ENCODE measurements around the gene NEK1. TPM values are rescaled to one million over a fixed set of nuclear protein-coding genes. Genes with fewer than 3 reads are reported as not detected.

NEK1 gene
- total and polyA plus RNA-seq, 2 of the 4 experiments (the other 2 are of a cell fraction), result 3.3 to 3.9 TPM

DNA sequence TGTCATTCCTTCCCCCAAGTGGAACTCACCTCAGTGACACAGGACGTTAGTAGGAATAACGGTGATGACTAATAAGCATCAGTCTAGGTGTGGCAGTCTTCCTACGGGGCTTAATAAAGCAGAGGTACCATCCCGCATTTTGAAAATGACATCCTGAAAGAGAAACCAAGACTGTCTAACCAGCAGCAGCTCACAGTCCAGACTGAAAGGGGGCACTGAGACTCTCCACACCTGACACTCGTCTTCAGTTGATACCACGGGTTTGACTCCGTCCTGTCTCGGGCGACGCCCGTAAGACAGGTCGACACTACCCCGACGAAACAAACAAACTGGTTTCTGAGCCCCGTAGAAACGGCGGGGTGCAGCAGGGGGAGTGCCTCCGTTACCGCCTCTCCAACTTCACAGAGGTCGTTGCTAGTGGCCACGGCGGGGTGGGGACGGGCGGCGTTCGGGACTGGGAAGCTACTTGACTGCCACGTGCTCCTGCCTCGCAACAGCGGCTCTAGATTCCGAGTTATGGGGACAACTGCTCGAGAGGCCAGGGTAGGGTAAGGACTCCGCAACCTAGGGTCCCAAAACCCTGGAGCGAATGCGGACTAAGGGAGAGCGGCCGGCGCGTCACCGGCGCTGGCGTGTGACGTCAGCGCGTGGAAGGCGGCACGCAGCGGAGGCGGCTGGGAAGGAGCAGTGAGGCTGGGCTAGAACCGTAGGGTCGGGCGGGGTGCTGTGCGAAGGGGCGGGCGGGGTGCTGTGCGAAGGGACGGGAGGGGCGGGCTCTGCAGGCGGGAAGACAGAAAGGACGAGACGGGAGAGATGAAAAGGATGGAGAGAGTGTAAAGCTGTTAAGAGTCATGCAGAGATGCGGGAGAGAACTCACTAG is at the start of gene NEK1 (continued):
- no peak for TF ChIP-seq FOS (IDR thresholded peaks at IDR 0.05; ENCODE audit: low read depth, low read length)

GRCh38 chr4:169661761-169662160 is 49.4 kb upstream of the NEK1 start:
- no peak overlapping the region for H2BK120ac ChIP-seq (ENCODE audit: low read depth, low read length)
- H3K79me1 ChIP-seq (ENCODE audit: low read depth in 1 of 2, low read length in 2 of 2), result peaks cover 0 to 8% of the 10 kb centered on the region in 2 experiments; a peak in 2 of 4 replicates
- no peak for ATAC-seq (ENCODE audit: low read depth)
- no CpG with 5 or more reads among the region's 1 CpG for WGBS, 2 experiments (ENCODE audit: extremely low coverage in 2 of 2, insufficient read length in 1 of 2)
- no peaks in the 10 kb centered on the region for H4K20me1 ChIP-seq (ENCODE audit: insufficient read depth, low read length)
- in situ Hi-C loops (cut with MboI; ENCODE audit: low sequenced_read_pairs), result no loop called here
- H2AFZ ChIP-seq (replicated peaks; ENCODE audit: low read length, poor library complexity), result no peak overlapping the region
- POLR2A ChIA-PET (ENCODE audit: unreplicated experiment), result no interaction called here
- CTCF ChIA-PET, result no interaction called here
- H3K27me3 ChIP-seq (ENCODE audit: control insufficient read depth, insufficient read depth, low read length), result no peaks in the 10 kb centered on the region
- no peak overlapping the region for H2BK15ac ChIP-seq (ENCODE audit: low read depth, low read length)
- H3K4me1 ChIP-seq (ENCODE audit: control insufficient read depth, insufficient read depth, low read length), result 0 out of 2 replicates have a peak, but pooled peaks cover 2% of the 10 kb centered on the region
- no peaks in the 10 kb centered on the region for H3K9me3 ChIP-seq (ENCODE audit: control insufficient read depth, insufficient read depth, low read length)
- no TSS peak for BruUV-seq (replicated peaks)
- H3K23ac ChIP-seq (ENCODE audit: low read depth, low read length), result no peak overlapping the region
- no peak overlapping the region for H4K8ac ChIP-seq (ENCODE audit: low read depth in 2 of 2, low read length in 2 of 2)
- no peak overlapping the region for H4K91ac ChIP-seq (ENCODE audit: insufficient read depth, low read depth, low read length)
- no peak overlapping the region for H3K27ac ChIP-seq (ENCODE audit: insufficient read depth, low read length)
- no peak for DNase-seq
- dilution Hi-C loops (cut with HindIII; ENCODE audit: low sequenced_read_pairs, unreplicated experiment), result no loop called here
- no peak overlapping the region for H2BK20ac ChIP-seq (ENCODE audit: low read depth, low read length)
- H3K14ac ChIP-seq (replicated peaks; ENCODE audit: low read depth, low read length), result no peak overlapping the region
- H2AK9ac ChIP-seq (replicated peaks; ENCODE audit: low read depth, low read length, poor library complexity), result no peak overlapping the region
- no peak overlapping the region for H3K4ac ChIP-seq (ENCODE audit: low read depth, low read length)
- no peak overlapping the region for H2BK5ac ChIP-seq (ENCODE audit: low read depth, low read length, poor library complexity, severe bottlenecking)
- no peak overlapping the region for H2AK5ac ChIP-seq (ENCODE audit: low read depth, low read length)
- no peak overlapping the region for H3K56ac ChIP-seq (ENCODE audit: extremely low read depth, insufficient read depth, low read length)
- no peak overlapping the region for H3K18ac ChIP-seq (ENCODE audit: low read depth, low read length)
- no peak overlapping the region for H3K4me3 ChIP-seq (ENCODE audit: insufficient read depth, low read depth, low read length)
- no peak overlapping the region for H4K5ac ChIP-seq (ENCODE audit: low read depth, low read length)
- H3K36me3 ChIP-seq (ENCODE audit: control insufficient read depth, insufficient read depth, low read length), result no peaks in the 10 kb centered on the region
- no peaks in the 10 kb centered on the region for H3K9me1 ChIP-seq (ENCODE audit: insufficient read depth, low read length)
- intact Hi-C loops (cut with micrococcal nuclease), result no loop called here
- no peak overlapping the region for H3K4me2 ChIP-seq (ENCODE audit: low read depth, low read length)
- no peak overlapping the region for H3K9ac ChIP-seq (ENCODE audit: low read depth, low read length)
- no peak for TF ChIP-seq BHLHE40 (IDR thresholded peaks at IDR 0.05; ENCODE audit: low read depth, low read length)
- no peak for TF ChIP-seq RAD21 (IDR thresholded peaks at IDR 0.05; ENCODE audit: low read length)
- TF ChIP-seq CTCF (conservative IDR thresholded peaks at IDR 0.05; ENCODE audit: low read depth, low read length), result no peak
- TF ChIP-seq NFE2L2 (IDR thresholded peaks at IDR 0.05; ENCODE audit: low read depth, low read length), result no peak
- TF ChIP-seq, protein P1, sequence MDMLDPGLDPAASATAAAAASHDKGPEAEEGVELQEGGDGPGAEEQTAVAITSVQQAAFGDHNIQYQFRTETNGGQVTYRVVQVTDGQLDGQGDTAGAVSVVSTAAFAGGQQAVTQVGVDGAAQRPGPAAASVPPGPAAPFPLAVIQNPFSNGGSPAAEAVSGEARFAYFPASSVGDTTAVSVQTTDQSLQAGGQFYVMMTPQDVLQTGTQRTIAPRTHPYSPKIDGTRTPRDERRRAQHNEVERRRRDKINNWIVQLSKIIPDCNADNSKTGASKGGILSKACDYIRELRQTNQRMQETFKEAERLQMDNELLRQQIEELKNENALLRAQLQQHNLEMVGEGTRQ (IDR thresholded peaks at IDR 0.05; ENCODE audit: low read depth, low read length), result no peak
- no peak for TF ChIP-seq RFX5 (IDR thresholded peaks at IDR 0.05; ENCODE audit: low read depth, low read length)
- no peak for TF ChIP-seq MAFK (IDR thresholded peaks at IDR 0.05; ENCODE audit: low read depth, low read length)
- no peak for TF ChIP-seq SMC3 (IDR thresholded peaks at IDR 0.05; ENCODE audit: low read depth, low read length)
- no peak for TF ChIP-seq MXI1 (IDR thresholded peaks at IDR 0.05; ENCODE audit: borderline replicate concordance, low read depth, low read length)
- no peak for TF ChIP-seq POLR2A (IDR thresholded peaks at IDR 0.05; ENCODE audit: low read depth, low read length)
- TF ChIP-seq RCOR1 (IDR thresholded peaks at IDR 0.05; ENCODE audit: insufficient replicate concordance, low read length), result no peak
- no peak for TF ChIP-seq FOS (IDR thresholded peaks at IDR 0.05; ENCODE audit: low read depth, low read length)
- no peak for TF ChIP-seq CEBPB (IDR thresholded peaks at IDR 0.05; ENCODE audit: low read depth, low read length)

Data from IMR-90 (cell line).